Spleen (tissue), 7 donors: ENCODE data around the gene LRP10.

Experiments
- CTCF ChIP-seq, 11 experiments: fragments of 200-600 bp in 7 of 11; fragments of 450-650 bp in 4 of 11; sonication (generic) in 4 of 11; IDR thresholded peaks in 8 of 11; conservative IDR thresholded peaks in 3 of 11; 1 replicate in 7 of 11; 2 replicates in 4 of 11; pipeline versions ENCODE4 v1.4.0 to v1.8.0; 2016 to 2021; ENCODE audit warnings: antibody characterized with exemption in 11 of 11, inconsistent platforms in 4 of 11, mild to moderate bottlenecking in 1 of 11
- POLR2A ChIP-seq, 3 donors: fragments of 450-650 bp; IDR thresholded peaks; one replicate each; pipeline ENCODE4 v1.5.1; 2017; ENCODE audit warnings: antibody characterized with exemption in 3 of 3, mild to moderate bottlenecking in 1 of 3
- donor health status: DM: no; HTN: no; CAD: no; lungs with moderate emphysema.
- donor health status: DM: no; HTN: no; CAD: no.
- donor health status: DM: no; HTN: no; CAD: no.

- TF ChIP-seq POLR2A (IDR thresholded peaks at IDR 0.05) (no peak), CTCF (IDR thresholded peaks at IDR 0.05 in 8 of 11, conservative IDR thresholded peaks at IDR 0.05 in 3 of 11) (no peak)
Measured at GRCh38 chr14:22883173-22883976, 11.8 kb downstream of the LRP10 start, which contains the start of gene REM2.
